Measurements from ENCODE around the gene FAM241B.

Gene FAM241B

GRCh38 chr10:69633673-69634635 is 3.9 kb downstream of the FAM241B start:
- no peak for DNase-seq

GRCh38 chr10:69634759-69635425 is 4.8 kb downstream of the FAM241B start:
- no peak for DNase-seq

- DNase-seq, result no peak
Observed at GRCh38 chr10:69635428-69636272, 5.6 kb downstream of the FAM241B start.

GRCh38 chr10:69636273-69636575 is 6.2 kb downstream of the FAM241B start:
- DNase-seq, result no peak

- peak in 15 of 58 donors; percentile 5 to 59 (median 26) for DNase-seq
Observed at GRCh38 chr10:69636626-69637605, 6.9 kb downstream of the FAM241B start.

- no peak for DNase-seq
Observed at GRCh38 chr10:69638642-69639041, 8.6 kb downstream of the FAM241B start.

- peak in 47 of 58 donors; percentile 9 to 80 (median 45) for DNase-seq
Observed at GRCh38 chr10:69639291-69640195, 9.5 kb downstream of the FAM241B start.

GRCh38 chr10:69640196-69640980 is 10.3 kb downstream of the FAM241B start:
- DNase-seq, result peak in 2 of 58 donors; percentile 14 to 16

- DNase-seq, result no peak
Observed at GRCh38 chr10:69641261-69641980, 11.4 kb downstream of the FAM241B start.

GRCh38 chr10:69642747-69643146 is 12.7 kb downstream of the FAM241B start:
- DNase-seq, result no peak

GRCh38 chr10:69643779-69644657 is 14.0 kb downstream of the FAM241B start:
- DNase-seq, result no peak

GRCh38 chr10:69644658-69645295 is 14.7 kb downstream of the FAM241B start:
- peak in 51 of 58 donors; percentile 8 to 74 (median 39) for DNase-seq

GRCh38 chr10:69645296-69646184 is 15.5 kb downstream of the FAM241B start:
- peak in 36 of 58 donors; percentile 5 to 71 (median 42) for DNase-seq

- DNase-seq, result no peak
Observed at GRCh38 chr10:69646185-69647060, 16.4 kb downstream of the FAM241B start.

Measured in anterior cingulate cortex (tissue), 58 donors.